ENCODE data around the gene CDK18.

DNA sequence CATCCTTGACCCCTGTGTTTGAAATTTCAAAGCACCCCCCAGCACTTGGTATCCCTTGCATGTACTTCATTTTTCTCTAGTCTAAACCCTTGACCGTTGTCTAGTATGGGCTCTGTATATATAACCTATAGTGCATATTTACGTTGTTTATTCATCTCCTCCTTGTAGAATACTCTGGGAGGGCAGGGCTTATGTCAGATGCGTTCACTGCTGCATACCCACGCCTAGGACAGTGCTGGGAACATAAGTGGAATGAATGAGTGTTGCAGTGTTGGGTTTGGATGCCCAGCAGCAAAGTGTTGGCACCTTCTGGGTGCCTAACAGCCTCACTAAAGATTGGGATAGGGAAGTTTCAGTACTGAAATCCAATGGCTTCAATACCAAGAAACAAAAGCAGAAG lies 31.0 kb upstream of the CDK18 start:
- no peak for TF ChIP-seq TAF1 (IDR thresholded peaks at IDR 0.05; ENCODE audit: borderline replicate concordance, insufficient read depth, low read length)
- TF ChIP-seq, protein P1, sequence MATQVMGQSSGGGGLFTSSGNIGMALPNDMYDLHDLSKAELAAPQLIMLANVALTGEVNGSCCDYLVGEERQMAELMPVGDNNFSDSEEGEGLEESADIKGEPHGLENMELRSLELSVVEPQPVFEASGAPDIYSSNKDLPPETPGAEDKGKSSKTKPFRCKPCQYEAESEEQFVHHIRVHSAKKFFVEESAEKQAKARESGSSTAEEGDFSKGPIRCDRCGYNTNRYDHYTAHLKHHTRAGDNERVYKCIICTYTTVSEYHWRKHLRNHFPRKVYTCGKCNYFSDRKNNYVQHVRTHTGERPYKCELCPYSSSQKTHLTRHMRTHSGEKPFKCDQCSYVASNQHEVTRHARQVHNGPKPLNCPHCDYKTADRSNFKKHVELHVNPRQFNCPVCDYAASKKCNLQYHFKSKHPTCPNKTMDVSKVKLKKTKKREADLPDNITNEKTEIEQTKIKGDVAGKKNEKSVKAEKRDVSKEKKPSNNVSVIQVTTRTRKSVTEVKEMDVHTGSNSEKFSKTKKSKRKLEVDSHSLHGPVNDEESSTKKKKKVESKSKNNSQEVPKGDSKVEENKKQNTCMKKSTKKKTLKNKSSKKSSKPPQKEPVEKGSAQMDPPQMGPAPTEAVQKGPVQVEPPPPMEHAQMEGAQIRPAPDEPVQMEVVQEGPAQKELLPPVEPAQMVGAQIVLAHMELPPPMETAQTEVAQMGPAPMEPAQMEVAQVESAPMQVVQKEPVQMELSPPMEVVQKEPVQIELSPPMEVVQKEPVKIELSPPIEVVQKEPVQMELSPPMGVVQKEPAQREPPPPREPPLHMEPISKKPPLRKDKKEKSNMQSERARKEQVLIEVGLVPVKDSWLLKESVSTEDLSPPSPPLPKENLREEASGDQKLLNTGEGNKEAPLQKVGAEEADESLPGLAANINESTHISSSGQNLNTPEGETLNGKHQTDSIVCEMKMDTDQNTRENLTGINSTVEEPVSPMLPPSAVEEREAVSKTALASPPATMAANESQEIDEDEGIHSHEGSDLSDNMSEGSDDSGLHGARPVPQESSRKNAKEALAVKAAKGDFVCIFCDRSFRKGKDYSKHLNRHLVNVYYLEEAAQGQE (IDR thresholded peaks at IDR 0.05; ENCODE audit: insufficient read depth in 1 of 2, low read depth in 2 of 2, low read length in 2 of 2): no peak
- no peak for TF ChIP-seq POLR2AphosphoS5 (IDR thresholded peaks at IDR 0.05; ENCODE audit: low read depth, low read length)
- TF ChIP-seq SIN3A (IDR thresholded peaks at IDR 0.05; ENCODE audit: borderline replicate concordance, insufficient read depth, low read length): no peak
- no peak for TF ChIP-seq FOXP2 (optimal IDR thresholded peaks at IDR 0.05; ENCODE audit: borderline replicate concordance, extremely low read depth, extremely low read length, insufficient read depth)

Measured in PFSK-1 (cell line).